Choroid plexus epithelial cell (primary cell): ENCODE results near the gene SAE1.

ENCODE experiments used
- DNase-seq: peaks from one replicate; pipeline ENCODE4 v3.0.0-alpha.2; 2010; ENCODE audit warnings: low read depth
- H3K4me3 ChIP-seq: 2 replicates; pipeline ENCODE4 v1.5.1; 2011; ENCODE audit warnings: low read depth, mild to moderate bottlenecking, control low read depth, low read length, moderate library complexity
- TF ChIP-seq, protein P1 (sequence below): conservative IDR thresholded peaks from 2 replicates; pipeline ENCODE4 v1.5.1; 2011; ENCODE audit warnings: low read depth, mild to moderate bottlenecking, control low read depth, inconsistent platforms, low read length, moderate library complexity

The SAE1 gene

DNA sequence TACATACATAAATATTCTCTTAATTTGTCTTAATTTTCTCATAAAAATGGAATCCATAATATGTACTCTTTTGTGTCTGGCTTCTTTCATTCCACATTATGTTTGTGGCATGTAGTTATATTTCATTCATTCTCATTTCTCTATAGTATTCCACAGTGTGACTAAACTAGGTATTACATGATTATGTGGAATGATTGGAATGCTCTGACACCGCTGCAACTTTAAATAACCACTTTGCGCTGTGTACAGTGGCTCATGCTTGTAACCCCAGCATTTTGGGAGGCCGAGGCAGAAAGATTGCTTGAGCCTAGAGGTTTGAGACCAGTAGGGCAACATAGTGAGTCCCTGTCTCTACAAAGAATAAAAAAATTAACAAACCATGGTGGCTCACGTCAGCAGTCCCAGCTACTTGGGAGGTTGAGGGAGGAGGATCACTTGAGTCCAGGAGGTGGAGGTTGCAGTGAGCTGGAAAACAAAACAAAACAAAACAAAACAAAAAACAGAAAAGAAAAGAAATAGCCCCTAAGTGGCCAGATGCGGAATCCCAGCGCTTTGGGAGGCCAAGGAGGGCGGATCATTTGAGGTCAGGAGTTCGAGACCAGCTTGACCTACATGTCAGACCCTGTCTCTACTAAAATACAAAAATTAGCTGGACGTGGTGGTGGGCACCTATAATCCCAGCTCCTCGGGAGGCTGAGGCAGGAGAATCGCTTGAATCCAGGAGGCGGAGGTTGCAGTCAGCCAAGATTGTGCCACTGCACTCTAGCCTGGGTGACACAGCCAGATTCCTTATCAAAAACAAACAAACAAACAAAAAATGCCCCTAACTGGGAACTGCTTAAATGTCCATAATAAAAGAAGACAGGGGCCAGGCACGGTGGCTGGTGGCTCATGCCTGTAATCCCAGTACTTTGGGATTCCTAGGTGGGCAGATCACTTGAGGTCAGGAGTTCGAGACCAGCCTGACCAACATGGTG lies 8.0 kb upstream of the SAE1 start:
- TF ChIP-seq, protein P1, sequence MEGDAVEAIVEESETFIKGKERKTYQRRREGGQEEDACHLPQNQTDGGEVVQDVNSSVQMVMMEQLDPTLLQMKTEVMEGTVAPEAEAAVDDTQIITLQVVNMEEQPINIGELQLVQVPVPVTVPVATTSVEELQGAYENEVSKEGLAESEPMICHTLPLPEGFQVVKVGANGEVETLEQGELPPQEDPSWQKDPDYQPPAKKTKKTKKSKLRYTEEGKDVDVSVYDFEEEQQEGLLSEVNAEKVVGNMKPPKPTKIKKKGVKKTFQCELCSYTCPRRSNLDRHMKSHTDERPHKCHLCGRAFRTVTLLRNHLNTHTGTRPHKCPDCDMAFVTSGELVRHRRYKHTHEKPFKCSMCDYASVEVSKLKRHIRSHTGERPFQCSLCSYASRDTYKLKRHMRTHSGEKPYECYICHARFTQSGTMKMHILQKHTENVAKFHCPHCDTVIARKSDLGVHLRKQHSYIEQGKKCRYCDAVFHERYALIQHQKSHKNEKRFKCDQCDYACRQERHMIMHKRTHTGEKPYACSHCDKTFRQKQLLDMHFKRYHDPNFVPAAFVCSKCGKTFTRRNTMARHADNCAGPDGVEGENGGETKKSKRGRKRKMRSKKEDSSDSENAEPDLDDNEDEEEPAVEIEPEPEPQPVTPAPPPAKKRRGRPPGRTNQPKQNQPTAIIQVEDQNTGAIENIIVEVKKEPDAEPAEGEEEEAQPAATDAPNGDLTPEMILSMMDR = no peak
- H3K4me3 ChIP-seq = no peak overlapping the region
- peak; percentile 82 for DNase-seq

- TF ChIP-seq, protein P1 = no peak
- DNase-seq = no peak
- no peak overlapping the region for H3K4me3 ChIP-seq
Observed at GRCh38 chr19:47123406-47123805, 7.2 kb upstream of the SAE1 start.

GRCh38 chr19:47124937-47125668 lies 5.5 kb upstream of the SAE1 start:
- peak; percentile 86 for DNase-seq
- TF ChIP-seq, protein P1 = peak; percentile 66
- H3K4me3 ChIP-seq = no peak overlapping the region

- TF ChIP-seq, protein P1 = no peak
- H3K4me3 ChIP-seq = no peak overlapping the region
- DNase-seq = no peak
Observed at GRCh38 chr19:47125669-47125938, 5.0 kb upstream of the SAE1 start.

GRCh38 chr19:47129579-47129978 lies 1.1 kb upstream of the SAE1 start:
- no peak overlapping the region for H3K4me3 ChIP-seq
- DNase-seq = no peak
- TF ChIP-seq, protein P1 = no peak

DNA sequence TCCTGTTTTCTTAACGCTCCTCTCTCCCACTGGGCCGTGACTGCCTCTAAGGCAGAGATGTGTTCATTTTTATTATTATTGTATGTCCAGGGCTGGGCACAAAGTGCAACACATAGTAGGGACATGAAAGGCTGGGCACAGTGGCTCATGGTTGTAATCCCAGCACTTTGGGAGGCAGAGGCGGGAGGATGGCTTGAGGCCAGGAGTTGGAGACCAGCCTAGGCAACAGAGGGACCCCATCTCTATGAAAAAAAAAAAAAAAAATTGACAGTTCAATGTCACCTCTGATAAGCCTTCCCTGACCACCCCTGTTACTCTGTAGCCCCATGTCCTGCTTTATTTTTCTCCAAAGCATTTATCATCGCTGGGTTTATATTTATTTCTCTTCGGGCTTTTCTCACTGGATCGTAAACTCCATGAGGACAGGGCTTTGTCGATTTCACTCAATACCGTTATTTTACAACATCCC lies 481 bp upstream of the SAE1 start:
- no peak for DNase-seq
- no peak overlapping the region for H3K4me3 ChIP-seq
- TF ChIP-seq, protein P1 = no peak
